COLO668 (cell line): ENCODE data around the gene CPNE2.
"Not testable (repeated sequence)": the region's sequence is repeated elsewhere in the genome, so short reads cannot be mapped to it uniquely, and the experiment has no call there.

Experiments
- DNase-seq: peaks from one replicate; lab custom pipeline; 2025; ENCODE audit not compliant: unreplicated experiment; lab: John Stamatoyannopoulos, UW

The CPNE2 gene

GRCh38 chr16:57069635-57070370 is 22.6 kb upstream of the CPNE2 start:
- DNase-seq = no peak

DNA sequence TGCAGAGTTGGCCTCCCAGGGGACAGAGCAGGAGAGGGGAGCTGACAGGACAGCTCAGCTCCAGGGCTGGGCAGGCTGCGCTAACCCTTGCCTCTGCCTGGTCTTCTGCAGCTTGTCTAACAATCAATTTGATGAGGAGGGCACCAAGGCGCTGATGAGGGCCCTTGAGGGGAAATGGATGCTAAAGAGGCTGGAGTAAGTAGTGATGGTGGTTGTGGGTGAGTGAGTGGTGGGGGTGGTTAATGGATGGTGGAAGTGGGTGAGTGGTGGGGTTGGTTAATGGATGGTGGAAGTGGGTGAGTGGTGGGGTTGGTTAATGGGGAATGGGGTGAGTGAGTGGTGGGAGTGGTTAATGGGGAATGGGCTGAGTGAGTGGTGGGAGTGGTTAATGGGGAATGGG is 22.0 kb upstream of the CPNE2 start:
- DNase-seq = no peak

GRCh38 chr16:57071081-57071732 is 21.2 kb upstream of the CPNE2 start:
- DNase-seq = not testable (repeated sequence)

GRCh38 chr16:57071831-57072582 is 20.4 kb upstream of the CPNE2 start:
- DNase-seq = no peak

DNA sequence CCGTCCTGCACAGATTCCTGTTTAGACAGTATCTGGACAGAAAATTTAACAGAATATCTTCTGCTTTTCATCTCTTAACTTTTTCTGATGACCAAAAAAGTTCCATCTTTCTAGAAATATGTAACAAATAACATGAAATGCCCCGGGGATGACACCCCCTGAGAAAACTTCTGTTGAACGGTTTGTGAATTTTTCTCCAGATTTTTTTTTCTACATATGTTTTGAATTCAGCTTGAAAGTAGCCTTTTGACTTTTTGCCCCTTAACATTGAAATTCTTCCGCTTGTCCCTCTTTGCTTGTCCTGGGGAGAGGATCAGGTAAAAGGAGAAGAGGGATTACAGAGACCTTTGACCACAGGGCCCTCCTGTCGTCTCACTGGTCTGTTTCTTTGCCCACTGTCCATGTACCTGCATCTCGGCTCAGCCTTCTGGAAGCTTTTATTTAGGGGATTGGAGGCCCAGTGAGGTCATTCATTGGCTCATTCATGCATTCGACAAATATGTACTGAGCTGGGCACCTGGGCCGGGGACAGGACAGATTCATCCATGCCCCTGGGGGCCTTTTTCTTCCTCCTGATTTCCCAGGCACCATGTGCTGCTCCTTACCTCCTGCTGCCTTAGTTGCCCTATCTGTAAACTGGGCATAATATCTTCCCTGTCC is 19.6 kb upstream of the CPNE2 start:
- no peak for DNase-seq

DNA sequence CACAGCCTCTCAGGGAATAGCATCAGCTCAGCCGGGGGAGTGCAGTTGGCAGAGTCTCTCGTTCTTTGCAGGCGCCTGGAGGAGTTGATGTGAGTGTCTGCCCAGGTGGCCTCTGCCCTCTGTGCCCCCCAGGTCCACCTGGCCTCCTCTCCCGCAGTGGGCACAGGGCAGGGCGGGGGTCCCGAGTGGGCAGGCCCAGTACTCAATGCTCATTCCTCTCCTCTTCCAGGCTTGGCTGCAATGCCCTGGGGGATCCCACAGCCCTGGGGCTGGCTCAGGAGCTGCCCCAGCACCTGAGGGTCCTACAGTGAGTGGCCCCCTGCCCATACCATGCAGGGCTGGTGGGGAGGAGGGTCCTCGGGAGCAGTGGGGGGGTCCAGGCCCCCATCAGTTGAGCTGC is 14.7 kb upstream of the CPNE2 start:
- DNase-seq = no peak

DNA sequence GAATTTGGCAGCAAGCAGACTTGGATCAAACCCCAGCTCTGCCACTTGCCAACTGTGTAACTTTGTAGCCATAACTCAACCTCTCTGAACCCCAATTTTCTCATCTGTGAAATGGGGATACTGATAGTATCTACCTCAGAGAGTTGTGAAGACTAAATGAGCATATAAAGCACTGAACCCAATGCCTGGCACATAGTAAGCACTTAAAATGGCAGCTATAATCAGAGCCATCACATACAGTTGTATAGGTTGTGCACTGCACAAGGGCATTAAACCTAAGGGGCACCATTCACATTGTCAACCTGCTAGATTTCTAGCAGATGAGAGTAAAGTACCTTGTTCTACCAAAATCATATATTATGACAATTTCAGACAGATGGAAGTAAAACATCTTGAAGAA is 10.6 kb upstream of the CPNE2 start:
- no peak for DNase-seq

- DNase-seq = no peak
These were observed 9.7 kb upstream of the CPNE2 start for GRCh38 chr16:57082664-57083063.

DNA sequence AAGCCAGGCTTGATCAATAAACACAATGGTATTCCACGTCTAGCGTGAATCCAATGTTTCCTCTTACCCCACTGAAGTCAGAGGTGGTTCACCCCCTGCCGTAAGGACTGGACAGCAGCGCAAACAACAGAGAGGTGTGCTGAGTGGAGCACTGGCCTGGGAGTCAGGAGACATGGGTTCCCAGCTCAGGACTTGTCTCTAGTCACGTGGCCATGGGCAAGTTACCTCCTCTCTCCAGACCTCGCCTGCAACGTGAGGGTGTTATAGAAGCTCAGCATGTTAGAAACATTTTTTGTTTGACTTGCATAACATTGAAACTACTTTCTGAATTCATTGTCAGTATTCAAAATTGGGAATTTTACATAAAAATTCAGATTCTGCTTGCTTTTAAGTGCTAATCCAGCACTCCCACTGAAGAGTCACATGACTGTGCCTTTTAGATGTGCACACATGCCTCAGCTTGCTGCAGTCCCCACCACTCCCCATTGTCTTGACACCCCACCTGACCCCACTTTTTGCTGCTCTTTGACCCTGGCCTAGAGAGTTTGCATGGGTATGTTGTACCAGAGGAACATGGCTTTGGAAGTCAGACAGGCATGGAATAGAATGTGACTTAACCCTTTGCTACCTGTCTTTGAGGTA is 8.8 kb upstream of the CPNE2 start:
- no peak for DNase-seq

DNA sequence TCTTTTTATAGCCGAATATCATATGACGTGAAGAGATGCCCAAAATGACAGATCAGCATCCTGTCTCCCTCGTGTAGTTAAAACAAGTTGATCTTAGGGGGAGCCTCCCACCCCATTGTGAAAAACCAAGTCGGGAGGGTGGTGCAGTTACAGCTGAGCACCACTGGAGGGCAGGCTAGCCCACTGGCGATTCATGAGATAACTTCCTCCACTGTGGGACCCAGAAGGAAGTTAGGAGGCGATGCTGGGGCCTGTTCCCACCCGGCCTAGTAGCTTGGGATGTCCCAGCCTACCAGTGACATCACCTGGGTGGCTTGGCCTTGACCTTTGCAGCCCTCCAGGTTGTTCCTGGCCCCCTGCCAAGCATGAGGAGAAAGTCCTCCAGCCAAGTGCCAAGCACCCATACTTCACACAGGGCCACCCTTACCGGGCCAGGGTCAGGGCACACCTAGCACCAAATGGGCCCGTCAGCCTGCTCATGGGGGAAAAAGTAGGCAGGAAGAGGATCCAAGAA is 8.1 kb upstream of the CPNE2 start:
- DNase-seq = peak; percentile 65

GRCh38 chr16:57084996-57085395 is 7.4 kb upstream of the CPNE2 start:
- DNase-seq = no peak

DNA sequence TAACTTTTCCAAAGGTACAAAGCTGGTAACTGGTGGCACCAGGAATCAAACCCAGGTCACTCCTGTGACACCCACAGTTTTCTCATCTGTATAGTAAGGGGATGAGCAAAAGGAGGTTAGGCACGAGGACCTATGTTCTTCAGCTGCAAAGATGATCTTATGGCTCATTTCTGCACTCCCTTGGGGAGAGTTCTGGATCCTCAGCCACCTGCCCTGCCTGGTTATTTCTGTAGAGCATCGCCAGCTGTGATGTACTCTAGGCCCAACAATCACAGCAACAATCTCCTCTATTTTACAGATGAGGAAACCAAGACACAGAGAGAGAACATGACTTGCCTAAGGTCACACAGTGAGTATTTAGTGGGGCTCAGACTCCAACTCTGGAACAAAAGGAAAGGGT is 5.4 kb upstream of the CPNE2 start:
- no peak for DNase-seq

GRCh38 chr16:57089406-57089805 is 3.0 kb upstream of the CPNE2 start:
- peak; percentile 84 for DNase-seq

DNA sequence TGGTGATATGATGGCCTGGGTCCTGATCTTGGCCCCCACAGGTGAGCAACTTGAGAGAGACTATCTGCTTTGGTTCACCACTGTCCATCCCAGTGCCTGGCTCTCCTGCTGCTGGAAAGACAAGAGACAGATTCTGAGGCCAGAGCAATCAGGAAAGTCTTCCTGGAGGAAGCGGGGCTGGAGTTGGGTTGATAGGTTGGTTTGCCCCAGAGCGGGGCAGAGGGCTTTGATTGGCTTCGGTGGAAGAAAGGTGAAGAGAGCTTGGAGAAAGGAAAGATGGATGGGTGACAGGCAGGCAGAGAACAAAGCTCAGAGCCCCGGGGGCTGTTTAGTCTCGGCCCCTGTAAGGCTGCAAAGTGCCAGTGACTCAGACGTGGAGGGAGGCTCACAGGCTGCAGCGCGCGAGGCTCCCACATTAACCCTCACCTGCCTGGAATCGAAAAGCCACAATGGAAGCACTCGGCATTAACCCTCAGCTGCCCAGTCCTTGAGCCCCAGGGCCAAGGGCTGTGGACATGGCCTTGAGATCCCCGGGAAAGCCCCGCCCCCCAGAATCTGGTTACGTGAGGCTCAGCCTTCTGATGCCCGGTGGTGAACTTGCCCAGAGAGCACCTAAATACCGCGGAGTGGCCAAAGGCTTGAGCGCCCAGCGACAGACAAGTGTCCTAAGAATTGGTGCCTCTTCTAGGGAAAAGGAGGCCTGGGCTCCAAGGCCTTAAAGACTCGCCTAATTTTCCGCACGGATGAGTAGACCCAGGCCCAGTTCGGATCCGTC is 996 bp upstream of the CPNE2 start:
- DNase-seq = peak; percentile 77

GRCh38 chr16:57092786-57093411 is 516 bp downstream of the CPNE2 start:
- peak; percentile 71 for DNase-seq

DNA sequence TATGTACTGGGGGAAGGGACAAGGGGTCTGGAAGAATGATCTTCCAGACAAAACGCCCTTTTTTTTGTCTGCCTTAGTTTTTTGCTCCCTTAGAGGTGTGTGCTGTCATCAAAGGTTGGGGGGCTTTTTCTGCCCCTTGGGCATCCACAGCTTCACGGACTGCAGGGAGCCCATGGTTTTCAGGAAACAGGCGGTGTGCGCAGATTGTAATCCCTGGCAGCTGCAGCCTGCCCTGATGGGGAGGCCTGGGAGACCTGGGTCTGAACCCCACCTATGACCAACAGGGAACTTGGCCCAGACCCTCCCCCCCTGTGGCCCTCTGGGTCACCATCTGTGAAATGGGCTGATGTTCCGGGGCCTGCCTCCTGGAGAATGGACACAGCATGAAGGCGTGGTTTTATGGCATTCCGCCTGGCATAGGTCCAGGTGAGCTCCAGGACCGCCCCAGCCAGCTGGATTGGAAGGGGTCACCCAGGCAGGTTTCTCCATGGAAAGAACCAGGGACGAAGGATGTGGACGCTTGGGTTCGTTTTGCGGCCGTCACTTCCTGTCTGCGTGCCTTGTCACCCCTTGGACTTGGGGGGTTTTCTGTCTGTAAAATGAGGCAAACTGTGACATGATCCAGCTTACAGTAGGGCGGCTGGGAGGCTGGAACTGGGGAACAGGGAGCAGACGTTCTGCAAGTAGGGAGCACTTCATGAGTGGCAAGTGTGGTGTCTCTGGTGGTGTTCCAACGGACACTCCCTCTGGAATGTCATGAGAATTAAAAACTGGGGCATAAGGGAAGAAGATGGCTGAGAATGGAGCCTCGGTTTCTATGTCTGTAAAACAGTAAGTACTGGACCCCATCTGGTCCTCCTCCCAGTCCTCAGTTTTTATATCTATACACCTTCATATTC is 1.5 kb downstream of the CPNE2 start:
- peak; percentile 42 for DNase-seq

DNA sequence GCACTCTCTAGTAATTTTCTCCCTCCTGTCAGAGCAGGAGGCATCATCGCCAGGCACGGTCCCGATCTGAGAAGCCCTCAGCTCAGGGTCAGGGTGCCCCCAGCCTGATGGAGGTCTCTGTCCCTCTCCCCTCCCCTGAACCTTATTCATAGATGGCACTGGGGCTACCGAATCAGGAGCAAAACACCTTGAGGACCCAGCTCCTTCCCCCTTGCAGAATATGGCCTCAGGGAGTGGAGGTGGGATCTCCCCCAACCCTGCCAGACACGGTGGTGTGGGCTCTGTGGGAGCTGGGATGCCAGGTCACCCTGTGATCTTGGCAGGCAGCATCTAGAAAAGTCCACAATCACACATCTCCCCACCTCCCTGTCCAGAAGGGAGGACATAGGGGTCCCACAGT is 2.5 kb downstream of the CPNE2 start:
- no peak for DNase-seq

- no peak for DNase-seq
These were observed 3.8 kb downstream of the CPNE2 start for GRCh38 chr16:57096192-57096591.

- DNase-seq = no peak
These were observed 4.4 kb downstream of the CPNE2 start for GRCh38 chr16:57096793-57097192.
